ENCODE results near the gene DUSP1. TPM values are rescaled to one million over a fixed set of nuclear protein-coding genes. Genes with fewer than 3 reads are reported as not detected.

The DUSP1 gene
- total and polyA plus RNA-seq, 2 of the 13 experiments (the other 11 are each of a cell fraction or from before 2014, with no cell fraction given), result 27.1 to 55.5 TPM

DNA sequence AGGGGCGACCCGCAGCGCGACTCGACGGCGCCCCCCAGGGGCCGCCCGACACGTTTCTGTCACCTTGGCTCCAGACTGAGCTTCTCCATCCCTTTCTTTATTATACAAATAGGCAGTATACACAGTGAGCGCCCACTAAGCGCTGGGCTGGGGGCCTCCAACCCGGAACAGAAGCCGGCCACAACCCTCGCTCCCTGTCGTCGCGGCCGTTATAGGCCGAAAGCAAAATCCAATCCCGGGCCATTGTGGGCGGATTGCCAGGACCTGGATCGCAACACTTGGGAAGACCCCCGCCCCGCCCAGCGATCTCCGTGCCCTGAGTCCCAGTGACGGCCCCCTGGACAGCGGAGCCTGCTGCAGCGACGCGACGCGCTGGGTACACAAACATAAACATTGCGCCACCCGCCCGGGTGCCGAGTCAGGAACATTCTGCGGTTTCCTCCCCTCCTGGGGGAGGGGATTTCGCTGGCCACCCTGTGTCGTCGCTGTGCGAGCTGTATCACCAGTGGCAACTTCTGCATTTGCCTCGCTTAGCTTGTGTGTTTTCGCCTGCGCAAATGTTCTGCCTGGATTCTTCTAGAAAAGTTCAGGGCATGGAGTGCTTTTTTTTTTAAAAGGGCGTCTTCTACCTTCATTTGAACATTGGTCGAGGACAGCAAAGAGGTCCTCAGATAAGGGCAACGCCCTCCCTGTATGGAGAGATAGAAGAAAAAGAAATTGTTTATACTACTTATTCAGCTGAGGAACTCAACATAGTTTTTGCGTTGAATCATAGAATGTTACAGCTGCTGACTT is 1.3 kb upstream of the DUSP1 start (continued):
- TF ChIP-seq THAP9 (CRISPR knock-in tag; IDR thresholded peaks at IDR 0.05; ENCODE audit: borderline replicate concordance) (no peak; the same call in 1 of the 2 replicates), RBM39 (IDR thresholded peaks at IDR 0.05; ENCODE audit: low read depth, low read length, poor library complexity, severe bottlenecking) (no peak), PLRG1 (conservative IDR thresholded peaks at IDR 0.05) (no peak), TCF7 (IDR thresholded peaks at IDR 0.05; ENCODE audit: low read depth) (peak; percentile 47; the same call in 1 of the 2 replicates), ISX (CRISPR knock-in tag; conservative IDR thresholded peaks at IDR 0.05) (no peak), ZNF570 (CRISPR knock-in tag; IDR thresholded peaks at IDR 0.05; ENCODE audit: borderline replicate concordance) (no peak), CEBPZ (IDR thresholded peaks at IDR 0.05; ENCODE audit: low read length) (no peak), ZKSCAN8 (CRISPR knock-in tag; IDR thresholded peaks at IDR 0.05; ENCODE audit: borderline replicate concordance) (no peak; the same call in 1 of the 2 replicates), DNMT1 (CRISPR knock-in tag; IDR thresholded peaks at IDR 0.05) (no peak), ZFP36 (IDR thresholded peaks at IDR 0.05; ENCODE audit: borderline replicate concordance, low read depth, low read length, partially characterized antibody) (no peak), MEIS2 (CRISPR knock-in tag; IDR thresholded peaks at IDR 0.05) (peak; percentile 92), ZNF335 (CRISPR knock-in tag; IDR thresholded peaks at IDR 0.05) (peak; percentile 92), REL (CRISPR knock-in tag; conservative IDR thresholded peaks at IDR 0.05) (peak; percentile 62; the same call in 1 of the 2 replicates), ZBTB3 (CRISPR knock-in tag; IDR thresholded peaks at IDR 0.05; ENCODE audit: borderline replicate concordance, low read depth) (no peak), ZMYM2 (CRISPR knock-in tag; IDR thresholded peaks at IDR 0.05) (peak; percentile 45; the same call in 1 of the 2 replicates), CSRNP2 (CRISPR knock-in tag; conservative IDR thresholded peaks at IDR 0.05; ENCODE audit: low read depth) (no peak), TOPORS (CRISPR knock-in tag; IDR thresholded peaks at IDR 0.05) (no peak)
- TF ChIP-seq, protein P1, sequence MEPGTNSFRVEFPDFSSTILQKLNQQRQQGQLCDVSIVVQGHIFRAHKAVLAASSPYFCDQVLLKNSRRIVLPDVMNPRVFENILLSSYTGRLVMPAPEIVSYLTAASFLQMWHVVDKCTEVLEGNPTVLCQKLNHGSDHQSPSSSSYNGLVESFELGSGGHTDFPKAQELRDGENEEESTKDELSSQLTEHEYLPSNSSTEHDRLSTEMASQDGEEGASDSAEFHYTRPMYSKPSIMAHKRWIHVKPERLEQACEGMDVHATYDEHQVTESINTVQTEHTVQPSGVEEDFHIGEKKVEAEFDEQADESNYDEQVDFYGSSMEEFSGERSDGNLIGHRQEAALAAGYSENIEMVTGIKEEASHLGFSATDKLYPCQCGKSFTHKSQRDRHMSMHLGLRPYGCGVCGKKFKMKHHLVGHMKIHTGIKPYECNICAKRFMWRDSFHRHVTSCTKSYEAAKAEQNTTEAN (CRISPR knock-in tag; conservative IDR thresholded peaks at IDR 0.05), result peak; percentile 93
